ENCODE measurements around the gene C4orf50.

Gene C4orf50

DNA sequence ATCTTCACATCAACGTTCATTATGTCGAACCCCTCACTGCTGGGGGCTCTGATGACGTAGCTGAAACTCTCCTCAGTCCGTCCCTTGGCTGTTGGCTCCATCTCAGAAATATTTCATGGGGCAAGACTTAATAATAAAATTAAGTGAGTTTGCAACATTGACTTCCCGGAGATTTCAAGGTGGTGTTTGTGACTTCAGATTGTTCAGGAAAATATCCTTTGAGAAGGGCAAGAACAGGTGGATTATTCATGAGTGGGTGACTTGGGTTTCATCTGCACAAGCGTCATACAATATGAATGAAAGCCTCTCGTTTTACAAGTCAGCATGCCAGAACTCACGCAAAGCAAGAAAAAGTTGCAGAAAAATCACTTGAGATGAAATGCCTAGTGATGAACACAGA lies at the start of gene C4orf50:
Gene C4orf50 (minus strand): TSS at position 101 of the 400 bp plus-strand sequence.
- DNase-seq, result no peak

DNA sequence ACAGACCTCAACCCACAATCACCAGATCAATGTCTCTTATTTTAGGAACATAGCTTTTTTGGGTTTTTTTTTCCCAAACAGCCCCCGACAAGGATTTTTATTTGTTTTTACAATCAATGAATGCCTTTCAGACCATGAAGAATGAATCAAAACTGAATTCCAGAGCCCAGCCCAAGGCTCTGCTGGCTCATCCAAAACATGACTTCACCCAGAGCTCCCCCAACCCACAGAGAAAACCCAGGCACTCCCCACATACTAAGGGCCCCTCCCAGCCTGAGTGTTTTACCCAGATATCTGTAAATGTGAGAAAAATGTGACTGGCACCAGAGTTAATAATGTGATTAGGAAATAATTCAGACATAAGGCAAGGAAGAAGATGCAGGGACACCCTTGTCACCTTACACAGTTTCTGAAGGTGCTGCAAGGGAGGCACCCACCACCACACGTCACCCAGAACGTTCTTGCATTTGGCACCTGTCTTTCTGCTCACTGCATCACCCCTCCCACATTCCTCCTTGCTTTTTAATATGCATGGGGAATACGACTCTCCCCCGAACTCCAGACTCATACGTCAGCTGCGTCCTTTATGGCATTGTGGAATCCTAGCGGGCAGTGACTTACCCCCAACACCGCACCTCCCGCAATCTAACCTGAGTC lies 47.8 kb upstream of the C4orf50 start:
- no peak for DNase-seq

DNA sequence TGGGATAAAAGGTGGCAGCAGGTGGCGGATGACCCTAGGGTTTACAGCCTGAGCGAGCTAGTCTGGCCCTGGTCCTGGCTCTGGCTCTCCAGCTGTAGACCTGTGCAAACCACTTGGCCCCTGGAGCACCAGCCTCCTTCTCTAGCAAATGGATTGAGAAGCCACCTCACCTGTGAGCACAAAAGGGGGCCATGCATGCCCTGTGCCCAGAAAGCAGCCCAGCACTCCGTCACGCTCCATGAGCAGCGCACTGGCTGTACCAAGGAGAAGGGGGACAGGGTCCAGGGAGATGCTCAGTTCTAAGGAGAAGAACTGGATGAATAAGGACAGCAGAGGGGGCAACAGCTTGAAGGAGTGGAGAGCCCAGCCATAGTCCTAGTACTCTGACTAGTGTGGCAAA lies 46.9 kb upstream of the C4orf50 start:
- DNase-seq, result no peak

DNA sequence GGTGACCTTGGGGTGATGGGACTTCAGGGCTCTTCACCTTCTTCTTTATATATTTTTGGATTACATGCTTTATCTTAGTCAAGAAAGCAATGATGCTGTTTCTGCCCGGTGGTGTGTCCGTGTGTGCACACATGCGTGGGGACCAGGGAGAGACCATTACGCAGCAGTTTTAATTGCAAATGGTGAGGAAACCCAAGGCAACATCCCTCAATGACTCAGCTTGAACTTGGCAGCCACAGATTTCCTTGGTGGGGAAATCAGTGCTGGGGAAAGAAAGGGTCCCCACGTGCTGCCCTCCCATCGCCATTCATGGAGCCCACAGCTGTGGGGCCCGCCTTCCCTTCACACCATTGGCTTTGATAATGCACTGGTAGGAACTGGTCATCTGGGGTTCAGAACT lies 46.2 kb upstream of the C4orf50 start:
- no peak for DNase-seq

DNA sequence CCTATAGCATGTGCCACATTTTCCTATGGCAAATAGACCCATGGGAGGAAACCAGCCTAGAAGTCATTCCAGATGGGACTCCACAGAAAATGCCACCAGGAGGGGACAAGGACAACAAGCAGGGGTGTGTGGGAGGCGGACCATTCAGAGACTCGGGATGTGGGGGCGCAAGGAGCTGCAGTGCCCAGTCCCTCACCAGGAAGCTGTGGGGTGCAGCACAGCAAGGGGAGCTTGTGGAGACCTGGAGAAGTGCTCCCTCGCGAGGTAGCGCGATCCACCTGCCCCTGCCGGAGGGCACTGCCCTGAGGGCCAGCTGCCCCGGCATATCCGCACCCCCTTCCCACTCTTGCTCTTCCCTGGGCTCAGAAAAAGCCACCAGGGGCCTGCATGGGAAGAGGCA lies 45.5 kb upstream of the C4orf50 start:
- DNase-seq, result no peak

DNA sequence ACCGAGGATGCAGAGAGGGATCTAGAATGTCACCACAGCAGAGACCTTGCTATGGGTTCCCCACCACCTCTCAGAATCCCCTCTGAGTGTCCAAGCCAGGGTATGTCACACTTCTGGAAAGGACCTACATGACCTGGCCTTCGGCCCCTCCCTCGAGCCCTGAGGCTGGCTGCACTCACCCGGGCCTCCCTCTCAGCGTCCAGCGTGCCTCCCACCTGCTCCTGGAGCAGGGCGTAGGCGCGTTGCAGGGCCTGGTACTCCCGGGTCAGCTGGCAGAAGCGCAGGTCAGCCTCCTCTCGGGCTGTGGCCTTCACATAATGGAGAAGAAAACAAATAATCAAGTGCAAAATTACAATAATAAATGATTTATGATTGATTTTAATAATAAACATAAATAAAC lies 43.9 kb upstream of the C4orf50 start:
- no peak for DNase-seq

DNA sequence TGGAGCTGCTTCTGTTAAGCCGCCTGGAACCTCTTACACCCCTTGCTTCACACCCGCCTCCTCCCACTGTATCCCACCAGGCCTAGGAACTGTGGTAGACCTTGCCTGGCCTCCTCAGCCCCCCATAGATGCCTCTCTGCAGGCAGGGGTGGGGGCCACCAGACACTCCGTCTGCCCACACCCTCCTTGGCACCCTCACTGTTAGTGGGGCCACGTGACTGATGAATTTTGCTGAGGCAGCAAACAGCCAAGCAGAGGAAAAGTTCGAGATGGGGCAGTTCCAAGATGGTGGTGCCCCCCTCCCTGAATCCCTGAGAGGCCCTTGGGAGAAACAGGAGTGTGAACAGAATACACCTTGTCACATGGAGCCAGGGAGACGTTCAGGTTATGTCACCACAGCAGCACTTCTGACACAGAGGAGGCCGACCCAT lies 41.2 kb upstream of the C4orf50 start:
- no peak for DNase-seq

DNA sequence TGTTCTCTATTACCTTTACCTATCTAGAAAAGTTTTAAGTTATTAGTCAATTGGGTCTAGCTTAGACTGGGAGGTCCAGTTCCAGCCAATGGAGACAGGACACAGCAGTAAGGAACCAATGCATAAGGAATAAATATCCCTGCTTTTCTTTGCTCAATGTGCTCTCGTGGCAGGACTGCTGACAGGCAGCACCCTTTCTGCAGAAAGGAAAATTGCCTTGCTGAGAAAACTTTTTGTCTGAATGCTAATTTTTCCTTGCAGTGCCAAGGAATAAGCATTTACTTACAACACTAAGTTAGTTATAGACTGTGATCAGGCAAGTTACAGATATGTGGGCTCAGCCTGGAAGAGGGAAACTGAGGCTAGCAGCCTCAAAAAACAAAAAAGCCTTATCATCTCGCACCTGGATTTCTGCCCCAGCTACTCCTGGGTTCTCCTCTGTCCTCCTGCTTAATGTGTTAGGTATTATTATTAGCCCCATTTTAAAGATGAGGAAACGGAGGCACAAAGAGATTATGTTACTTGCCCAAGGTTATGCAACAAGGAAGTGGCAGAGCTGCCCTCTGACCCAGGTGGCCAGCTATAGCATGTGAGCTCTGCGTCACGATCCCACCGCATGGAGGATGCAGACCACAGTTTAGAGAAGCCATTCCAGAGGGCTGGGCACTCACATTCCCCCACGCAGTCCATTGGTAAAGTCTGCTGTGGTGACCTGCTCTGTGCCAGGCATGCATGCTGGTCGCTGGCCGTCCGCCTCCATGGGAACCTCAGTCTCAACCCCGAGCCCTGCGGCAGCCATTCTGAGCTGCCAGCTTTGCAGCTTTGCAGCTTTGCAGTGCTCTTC lies 40.5 kb upstream of the C4orf50 start:
- no peak for DNase-seq

DNA sequence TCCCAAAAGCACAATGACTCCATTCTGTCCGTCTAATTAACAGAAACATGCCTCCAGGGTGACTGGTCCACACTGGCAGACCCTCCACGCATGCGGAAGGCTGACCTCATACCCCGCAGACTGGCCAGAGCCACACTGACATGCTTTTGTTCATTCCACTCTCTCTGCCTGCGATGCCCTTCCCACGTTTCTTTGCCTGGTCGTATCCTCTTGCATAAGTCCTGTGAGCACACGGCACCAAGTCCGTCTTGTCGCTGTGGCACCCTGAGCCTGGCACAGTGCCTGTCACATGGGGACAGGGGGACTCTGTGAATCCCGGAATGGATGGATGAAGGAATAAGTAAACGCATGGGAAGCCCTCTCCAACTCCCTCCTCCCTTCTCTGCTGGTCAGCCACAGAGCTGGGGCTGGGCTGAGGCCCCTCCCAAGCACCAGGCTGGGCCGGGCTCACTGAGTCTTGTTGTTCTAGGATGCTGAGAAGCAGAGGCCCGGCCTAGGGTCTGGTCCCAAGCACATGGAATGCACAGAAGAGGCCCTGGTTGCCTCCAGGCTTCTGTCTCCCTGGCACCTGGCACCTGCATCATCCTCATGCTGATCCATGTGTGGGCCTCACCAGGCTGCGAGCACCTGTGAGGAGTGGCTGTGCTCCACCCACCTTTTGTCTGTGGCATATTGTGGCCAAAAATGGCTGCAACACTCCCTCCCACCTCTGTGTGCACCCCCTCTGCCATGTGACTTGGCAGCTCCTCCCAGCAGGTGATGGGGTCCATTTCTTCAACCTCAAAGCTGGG lies 38.9 kb upstream of the C4orf50 start:
- no peak for DNase-seq

DNA sequence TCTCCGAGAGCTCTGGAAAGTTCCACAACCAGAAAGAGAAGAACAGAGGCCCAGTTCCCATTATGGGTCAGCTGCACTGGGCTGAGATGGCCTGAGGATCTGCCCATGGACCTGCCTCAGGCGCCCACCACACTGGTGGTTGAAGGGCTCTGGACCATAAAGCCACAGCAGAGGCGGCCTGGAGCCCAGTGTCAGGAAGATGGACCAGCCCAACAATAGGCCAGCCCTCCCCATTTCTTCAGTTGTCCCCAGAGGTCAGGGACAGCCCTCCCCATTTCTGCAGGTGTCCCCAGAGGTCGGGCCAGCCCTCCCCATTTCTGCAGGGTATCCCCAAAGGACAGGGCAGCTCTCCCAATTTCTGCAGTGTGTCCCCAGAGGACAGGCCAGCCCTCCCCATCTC lies 37.2 kb upstream of the C4orf50 start:
- DNase-seq, result no peak

DNA sequence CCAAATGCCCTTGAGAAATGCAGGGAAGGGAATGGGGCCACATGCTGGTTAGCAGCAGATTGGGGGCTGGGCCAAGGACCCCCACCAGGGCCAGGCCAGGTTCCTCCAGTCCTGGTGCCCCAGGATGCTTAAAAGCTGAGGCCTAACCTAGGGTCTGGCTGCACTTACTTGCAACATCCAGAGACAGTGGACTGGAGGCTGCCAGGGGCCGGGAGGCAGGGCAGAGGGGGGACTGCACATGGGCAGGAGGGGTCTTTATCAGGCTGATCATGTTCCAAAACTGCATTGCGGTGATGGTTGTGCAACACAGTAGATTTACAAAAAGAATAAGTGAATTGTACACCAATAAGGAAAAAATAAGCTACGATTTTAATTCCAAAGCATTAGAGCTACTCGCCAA lies 36.8 kb upstream of the C4orf50 start:
- no peak for DNase-seq

DNA sequence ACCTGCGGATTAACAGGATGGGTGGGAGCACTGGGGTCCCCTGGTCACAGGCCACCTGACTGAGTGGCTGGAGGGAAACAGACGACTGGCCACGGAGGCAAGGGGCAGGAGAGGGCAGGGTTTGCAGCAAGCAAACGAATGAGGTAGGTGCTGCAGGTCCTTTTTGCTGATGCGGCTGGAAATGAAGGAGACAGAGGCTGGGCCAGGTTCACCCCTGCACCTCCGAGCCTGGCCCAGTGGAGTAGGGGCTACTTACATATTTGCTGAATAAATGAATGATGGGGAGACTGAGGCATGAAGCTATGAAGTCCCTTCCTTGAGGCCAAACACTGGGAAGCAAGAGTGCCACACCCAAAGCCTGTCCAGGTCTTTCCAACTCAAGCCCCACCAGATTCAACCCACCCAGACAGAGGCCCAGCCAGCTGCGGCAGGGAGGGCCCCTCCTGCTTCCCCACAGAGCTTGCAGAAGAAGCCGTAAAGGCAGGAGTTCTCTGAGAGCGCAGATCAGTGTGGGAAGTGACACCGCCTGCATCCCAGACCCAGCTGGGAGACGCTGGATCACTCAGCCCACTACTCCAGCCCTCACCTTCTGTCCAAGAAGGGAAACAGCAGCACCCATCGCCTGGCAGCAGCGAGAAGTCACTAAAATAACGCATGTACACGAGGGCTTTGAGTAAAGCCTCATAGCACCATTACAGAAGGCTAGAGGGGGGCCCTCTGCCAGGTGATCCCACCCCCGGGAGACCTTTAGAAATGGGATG lies 36.1 kb upstream of the C4orf50 start:
- DNase-seq, result no peak

DNA sequence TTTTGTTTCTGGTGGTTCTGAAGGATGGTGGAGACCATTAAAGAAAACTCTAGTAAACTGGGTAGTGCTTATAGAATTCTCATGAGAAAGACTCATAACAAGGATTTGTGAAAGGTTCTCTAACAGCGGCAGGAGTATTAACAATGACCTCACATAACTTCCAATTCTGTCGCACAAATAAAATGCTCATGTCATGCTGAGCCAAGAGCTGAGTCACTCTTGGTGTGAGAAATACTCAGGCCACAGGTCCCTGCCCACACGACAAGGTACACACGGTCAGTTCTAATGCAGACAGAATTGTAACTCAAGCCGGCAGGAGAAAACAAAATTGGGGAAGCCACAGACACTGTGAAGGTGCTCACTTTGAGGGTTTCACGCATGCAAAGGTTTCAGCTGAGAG lies 34.4 kb upstream of the C4orf50 start:
- DNase-seq, result no peak

DNA sequence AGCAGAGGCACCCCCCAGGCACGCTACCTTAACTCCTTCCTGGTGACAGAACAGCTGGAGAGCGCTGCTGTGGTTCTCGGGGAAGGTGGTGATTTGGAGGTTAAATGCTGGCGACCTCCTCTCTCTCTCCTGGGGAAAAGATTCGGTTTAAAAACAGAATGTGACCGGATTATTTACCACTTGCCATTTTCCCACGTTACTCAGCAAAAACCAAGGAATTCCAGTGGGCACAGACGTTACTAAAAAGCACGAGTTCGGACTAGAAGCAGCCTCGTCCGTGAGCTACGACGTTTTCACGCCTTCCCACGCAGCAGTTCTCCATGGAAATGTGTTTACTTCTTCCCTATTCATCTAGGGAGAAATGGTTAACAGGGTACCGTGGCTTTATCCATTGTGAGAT lies 32.3 kb upstream of the C4orf50 start:
- no peak for DNase-seq

DNA sequence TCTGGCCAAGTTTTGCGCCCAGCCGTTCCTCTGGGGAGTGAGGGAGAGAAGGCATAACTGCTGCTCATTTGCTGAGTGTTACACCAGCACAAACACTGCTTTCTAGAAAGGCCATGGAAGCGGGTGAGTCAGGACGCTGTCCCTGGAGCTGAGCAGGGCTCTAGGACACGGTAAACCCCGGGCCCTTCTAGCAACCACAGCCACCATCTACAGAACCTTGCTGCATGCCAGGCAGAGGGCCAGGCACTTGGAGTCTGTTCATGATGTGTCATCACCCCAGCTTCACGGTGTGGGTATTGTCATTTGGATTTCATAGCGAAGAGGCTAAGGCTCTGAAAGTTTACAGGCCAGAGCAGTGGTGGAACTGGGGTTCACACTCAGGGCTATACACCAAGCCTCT lies 31.8 kb upstream of the C4orf50 start:
- no peak for DNase-seq

DNA sequence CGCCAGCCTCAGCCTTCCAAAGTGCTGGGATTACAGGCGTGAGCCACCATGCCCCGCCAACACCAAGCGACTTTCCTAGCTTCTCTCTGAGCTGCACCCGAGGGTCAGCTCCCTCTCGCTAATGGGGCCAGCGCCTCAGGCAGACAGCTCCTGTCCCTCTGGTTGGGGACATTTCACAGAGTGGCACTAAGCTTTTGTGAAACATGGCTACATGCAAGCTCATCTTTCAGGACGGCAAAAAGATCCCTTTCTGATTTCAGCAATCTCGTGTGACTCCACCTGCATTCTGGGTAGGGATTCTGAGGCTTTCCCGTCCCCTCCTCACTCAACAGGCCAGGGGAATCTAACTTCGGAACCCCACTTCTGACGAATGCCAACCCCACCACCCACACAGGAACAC lies 31.0 kb upstream of the C4orf50 start:
- no peak for DNase-seq

DNA sequence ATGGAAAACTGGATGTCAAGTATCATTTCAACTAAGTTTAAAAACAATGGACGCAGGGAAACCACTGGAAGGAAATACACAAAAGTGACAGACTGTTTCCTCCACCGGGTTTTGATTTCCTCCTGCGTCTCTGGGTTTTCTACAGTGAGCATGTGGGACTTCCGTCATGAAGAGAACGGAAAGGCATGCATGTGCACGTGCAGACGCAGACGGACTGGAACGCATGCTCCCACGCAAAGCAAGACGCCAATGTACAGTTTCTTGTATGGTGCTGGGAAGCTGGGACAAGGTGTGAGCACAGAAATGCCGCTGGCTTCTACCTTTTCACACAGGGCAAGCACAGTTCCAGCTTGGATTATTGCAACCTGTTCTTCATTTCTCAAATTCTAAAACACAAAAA lies 30.3 kb upstream of the C4orf50 start:
- no peak for DNase-seq

DNA sequence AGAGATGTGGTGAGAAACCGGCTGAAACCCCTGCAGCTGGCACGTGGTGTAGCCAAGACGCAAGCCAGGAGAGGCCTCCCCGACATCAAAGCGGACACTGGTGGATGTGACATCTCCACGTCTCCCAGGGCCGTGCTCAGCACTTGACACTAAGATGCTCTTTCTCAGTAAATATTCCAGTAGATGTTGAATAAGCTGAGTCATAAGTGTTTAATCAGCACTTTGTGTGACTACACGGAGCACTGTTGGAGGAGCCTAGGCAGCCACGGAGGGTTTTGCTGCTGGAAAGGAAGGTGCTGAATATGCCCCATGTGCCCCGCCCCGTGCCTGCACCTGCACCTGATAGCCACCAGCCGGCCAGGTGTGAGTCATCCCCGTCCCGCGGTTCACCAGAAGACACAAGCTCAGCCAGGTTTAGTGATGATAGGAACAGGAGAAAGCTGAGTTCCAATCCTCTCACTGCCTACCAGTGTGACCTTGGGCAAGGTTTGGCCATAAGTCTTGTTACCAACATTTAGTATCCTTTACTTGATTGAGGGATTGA lies 29.0 kb upstream of the C4orf50 start:
- DNase-seq, result no peak

DNA sequence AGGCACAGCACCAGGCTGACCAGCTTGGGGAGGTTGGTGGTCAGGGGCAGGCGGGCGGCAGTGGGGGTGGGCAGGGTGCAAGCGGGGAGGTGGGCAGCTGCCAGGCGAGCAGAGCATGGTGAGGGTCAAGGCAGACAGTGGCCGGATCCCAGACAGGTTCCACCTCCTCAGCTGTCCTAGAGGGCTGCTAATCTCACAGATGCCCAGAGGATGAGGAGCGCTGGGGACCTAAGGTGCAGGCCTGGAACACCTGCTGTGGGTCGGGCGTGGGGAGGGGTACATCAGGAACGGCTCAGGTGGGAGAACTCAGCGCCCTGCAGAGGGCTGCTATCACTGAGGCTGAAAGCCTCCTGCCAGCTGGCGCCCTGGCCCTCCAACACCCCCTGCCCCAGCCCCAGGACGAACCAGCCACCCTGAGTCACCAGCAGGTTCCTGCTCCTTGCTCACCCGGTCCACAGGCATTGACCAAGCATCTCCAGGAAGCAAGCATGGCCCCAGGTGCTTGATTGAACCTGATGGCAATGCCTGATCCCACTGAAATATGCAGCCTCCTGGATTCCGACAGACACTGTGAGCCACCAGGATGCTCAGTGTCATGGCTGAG lies 28.4 kb upstream of the C4orf50 start:
- DNase-seq, result no peak

DNA sequence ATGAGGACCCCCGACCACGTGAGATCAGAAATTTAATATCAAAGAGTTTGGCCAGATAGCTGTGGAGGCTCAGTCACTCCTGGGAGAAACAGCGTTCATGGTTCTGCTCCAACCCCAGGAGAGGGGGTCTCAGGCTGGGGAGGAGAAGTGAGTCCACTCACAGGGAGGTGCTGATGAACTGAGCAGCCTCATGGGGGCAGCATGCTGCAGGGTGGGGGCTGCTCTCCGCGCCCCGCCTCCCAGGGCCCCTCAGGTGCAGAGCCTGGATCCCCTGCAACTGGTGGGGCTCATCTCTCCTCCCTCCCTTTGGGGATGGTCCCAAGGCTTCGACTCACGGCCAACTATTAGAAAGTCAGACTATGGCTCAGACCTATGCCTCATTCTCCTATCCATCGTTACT lies 26.6 kb upstream of the C4orf50 start:
- no peak for DNase-seq

DNA sequence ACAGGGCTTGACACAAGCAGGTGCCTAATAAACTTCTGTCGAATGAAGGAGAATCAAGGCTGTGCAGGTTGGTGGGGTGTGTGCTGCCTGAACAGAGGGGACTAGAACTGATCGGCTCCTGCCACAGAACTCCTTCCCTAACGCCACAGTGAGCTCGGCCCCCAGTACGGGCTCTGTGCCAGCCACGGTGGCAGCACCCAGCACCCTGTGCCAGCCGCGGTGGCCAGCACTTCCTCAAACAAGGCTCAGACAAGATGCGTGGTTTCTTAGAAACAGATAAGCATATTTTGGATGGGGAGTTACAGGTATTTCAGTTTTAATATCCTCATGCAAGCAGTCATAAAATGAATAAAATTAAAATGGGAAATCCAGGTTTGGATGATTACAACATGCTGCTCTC lies 26.0 kb upstream of the C4orf50 start:
- no peak for DNase-seq

DNA sequence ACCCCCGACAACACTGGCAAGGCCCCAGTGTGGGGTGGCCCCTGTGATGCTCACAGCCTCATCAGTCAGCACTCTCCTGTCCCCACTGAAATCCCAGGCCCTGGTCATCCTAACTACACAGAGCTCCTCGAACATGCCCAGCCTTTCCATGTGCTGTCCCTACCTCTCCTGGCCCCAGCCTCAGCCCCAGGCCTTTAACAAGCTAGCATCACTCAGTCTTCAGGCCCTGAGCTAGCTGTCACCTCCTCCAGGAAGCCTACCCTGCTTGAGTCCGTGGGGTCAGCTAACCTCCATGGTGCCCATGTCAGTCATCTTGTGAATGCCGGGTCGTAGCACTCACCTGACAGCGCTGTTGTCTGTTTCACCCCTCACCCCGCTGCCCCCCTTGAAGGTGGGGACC lies 25.6 kb upstream of the C4orf50 start:
- no peak for DNase-seq
